ENCODE measurements around the gene GGA1.
A peak's percentile ranks its signal among the peaks of the same experiment; 100 is the strongest.
"Not testable (repeated sequence)": the region's sequence is repeated elsewhere in the genome, so short reads cannot be mapped to it uniquely, and the experiment has no call there.

GGA1 gene

DNA sequence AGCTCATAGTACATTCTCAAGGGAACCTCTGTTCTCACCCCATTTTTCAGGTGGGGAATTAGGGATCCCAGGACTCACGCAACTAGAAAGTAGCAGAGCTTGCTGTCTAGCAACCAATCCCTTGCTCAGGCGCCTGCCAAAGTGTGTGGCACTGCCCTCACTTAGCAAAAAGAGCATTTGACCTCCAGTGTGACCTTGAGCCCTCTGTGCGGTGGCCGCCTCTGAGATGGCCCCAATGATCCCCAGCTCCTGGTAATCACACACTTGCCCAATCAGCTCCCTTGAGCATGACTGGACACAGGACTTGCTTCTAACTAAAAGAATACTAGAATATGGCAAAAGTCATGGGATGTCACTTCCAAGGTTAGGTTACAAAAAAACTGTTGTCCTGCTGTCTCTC lies 26.1 kb upstream of the GGA1 start:
- Histone ChIP-seq H3K9ac (ENCODE audit: insufficient read length) (no peak overlapping the region), H3K27ac (no peak overlapping the region), H3K36me3 (ENCODE audit: insufficient read depth, low read length) (no peaks in the 10 kb centered on the region), H3K9me3 (ENCODE audit: low read depth, low read length) (no peaks in the 10 kb centered on the region), H3K4me3 (no peak overlapping the region)
- TF ChIP-seq EZH2 (IDR thresholded peaks at IDR 0.05), result no peak
- no peak for TF ChIP-seq FOXP2 (optimal IDR thresholded peaks at IDR 0.05; ENCODE audit: control extremely low read depth, extremely low read length, insufficient read depth)
- no peak for TF ChIP-seq POLR2AphosphoS5 (IDR thresholded peaks at IDR 0.05; ENCODE audit: borderline replicate concordance, low read depth, low read length)
- no peak for DNase-seq (ENCODE audit: low read depth, low spot score)

DNA sequence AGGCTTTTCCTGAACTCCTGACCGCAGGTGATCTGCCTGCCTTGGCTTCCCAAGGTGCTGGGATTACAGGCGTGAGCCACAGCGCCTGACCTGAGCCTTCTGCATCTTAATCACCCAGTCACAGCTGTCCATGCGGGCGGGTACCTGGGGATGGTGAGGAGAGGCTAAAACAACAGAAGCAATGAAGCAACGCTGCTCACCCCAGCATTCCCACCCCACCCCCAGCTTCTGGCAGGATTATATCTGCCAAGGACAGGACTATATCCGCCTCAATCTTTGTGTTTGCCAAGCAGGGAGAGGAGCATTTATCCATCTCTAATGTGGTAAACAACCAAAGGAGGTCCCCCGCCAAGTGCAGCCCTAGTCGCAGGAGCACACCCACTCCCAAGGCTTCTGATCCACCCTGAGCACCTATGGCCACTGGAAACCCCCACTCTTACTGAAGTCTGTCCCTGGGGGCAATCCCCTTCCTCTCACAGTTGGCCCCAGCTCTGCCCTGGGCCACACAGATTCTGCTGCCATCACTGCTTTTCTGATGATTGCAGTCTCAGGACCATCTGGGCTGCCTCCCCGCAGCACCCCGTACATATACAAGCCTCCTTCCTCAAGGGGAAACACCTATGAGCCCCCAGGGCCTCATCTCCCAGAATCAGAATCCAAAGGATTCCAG lies 20.0 kb upstream of the GGA1 start:
- Histone ChIP-seq H3K4me3 (no peak overlapping the region), H3K9me3 (ENCODE audit: low read depth, low read length) (no peaks in the 10 kb centered on the region), H3K9ac (ENCODE audit: insufficient read length) (no peak overlapping the region), H3K27ac (no peak overlapping the region), H3K36me3 (ENCODE audit: insufficient read depth, low read length) (no peaks in the 10 kb centered on the region)
- no peak for DNase-seq (ENCODE audit: low read depth, low spot score)
- TF ChIP-seq EZH2 (IDR thresholded peaks at IDR 0.05) (no peak), FOXP2 (optimal IDR thresholded peaks at IDR 0.05; ENCODE audit: control extremely low read depth, extremely low read length, insufficient read depth) (no peak), POLR2AphosphoS5 (IDR thresholded peaks at IDR 0.05; ENCODE audit: borderline replicate concordance, low read depth, low read length) (no peak)

DNA sequence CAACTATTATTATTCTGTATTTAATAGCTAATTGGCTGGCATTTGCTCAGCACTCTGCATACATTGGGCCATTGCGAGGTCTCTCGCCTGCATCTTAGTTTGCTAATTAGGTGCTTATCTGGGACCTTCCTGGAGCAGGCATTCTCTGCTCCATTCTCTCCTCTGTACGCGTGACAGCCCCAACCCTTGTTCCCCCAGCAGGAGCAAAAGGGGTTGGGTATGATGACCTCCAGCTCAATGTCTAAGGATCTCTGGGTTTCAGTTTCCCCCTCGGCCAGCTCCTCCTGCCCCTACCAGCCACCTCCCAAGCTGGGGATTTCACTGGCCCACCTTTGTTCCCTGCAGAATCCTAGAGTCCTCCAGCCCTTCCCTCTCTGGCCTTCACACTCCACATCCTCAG lies 19.0 kb upstream of the GGA1 start:
- no peak for DNase-seq (ENCODE audit: low read depth, low spot score)
- H3K4me3 ChIP-seq, result no peak overlapping the region
- H3K9ac ChIP-seq (ENCODE audit: insufficient read length), result no peak overlapping the region
- H3K36me3 ChIP-seq (ENCODE audit: insufficient read depth, low read length), result no peaks in the 10 kb centered on the region
- no peak overlapping the region for H3K27ac ChIP-seq
- no peak for TF ChIP-seq POLR2AphosphoS5 (IDR thresholded peaks at IDR 0.05; ENCODE audit: borderline replicate concordance, low read depth, low read length)
- TF ChIP-seq FOXP2 (optimal IDR thresholded peaks at IDR 0.05; ENCODE audit: control extremely low read depth, extremely low read length, insufficient read depth), result no peak
- no peak for TF ChIP-seq EZH2 (IDR thresholded peaks at IDR 0.05)
- no peaks in the 10 kb centered on the region for H3K9me3 ChIP-seq (ENCODE audit: low read depth, low read length)

DNA sequence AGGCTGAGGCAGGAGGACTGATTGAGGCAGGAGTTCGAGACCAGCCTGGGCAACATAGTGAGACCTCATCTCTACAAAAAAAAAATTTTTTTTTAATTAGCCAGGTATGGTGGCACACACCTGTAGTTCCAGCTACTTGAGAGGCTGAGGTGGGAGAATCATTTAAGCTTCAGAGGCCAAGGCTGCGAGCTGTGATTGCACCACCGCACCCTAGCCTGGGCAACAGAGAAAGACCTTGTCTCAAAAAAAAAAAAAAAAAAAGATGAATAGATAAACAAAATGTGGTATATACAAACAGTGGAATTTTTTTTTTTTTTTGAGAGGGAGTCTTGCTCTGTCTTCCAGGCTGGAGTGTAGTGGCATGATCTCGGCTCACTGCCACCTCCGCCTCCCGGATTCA lies 17.6 kb upstream of the GGA1 start:
- H3K9me3 ChIP-seq (ENCODE audit: low read depth, low read length); H3K36me3 ChIP-seq (ENCODE audit: insufficient read depth, low read length); H3K4me3 ChIP-seq; DNase-seq (ENCODE audit: low read depth, low spot score); H3K9ac ChIP-seq (ENCODE audit: insufficient read length); H3K27ac ChIP-seq: not testable (repeated sequence)

DNA sequence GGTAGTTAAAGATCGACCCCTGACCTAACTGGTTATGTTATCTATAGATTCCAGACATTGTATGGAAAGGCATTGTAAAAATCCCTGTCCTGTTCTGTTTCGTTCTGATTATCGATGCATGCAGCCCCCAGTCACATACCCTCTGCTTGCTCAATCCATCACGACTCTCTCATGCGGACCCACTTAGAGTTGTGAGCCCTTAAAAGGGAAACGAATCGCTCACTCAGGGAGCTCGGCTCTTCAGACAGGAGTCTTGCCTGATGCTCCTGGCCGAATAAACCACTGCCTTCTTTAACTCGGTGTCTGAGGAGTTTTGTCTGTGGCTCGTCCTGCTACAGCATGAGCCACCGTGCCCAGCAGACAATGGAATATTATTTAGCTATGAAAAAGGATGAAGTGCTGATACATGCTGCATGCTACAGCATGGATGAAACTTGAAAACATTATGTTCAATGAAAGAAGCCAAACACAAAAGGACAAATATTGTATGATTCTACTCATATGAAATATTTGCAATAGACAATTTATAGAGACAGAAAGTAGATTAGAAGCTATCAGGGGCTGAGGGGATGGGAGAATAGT lies 16.7 kb upstream of the GGA1 start:
- no peak overlapping the region for H3K27ac ChIP-seq
- H3K9me3 ChIP-seq (ENCODE audit: low read depth, low read length), result no peaks in the 10 kb centered on the region
- no peak for DNase-seq (ENCODE audit: low read depth, low spot score)
- H3K4me3 ChIP-seq, result peak overlapping the region; percentile 75
- no peak for TF ChIP-seq FOXP2 (optimal IDR thresholded peaks at IDR 0.05; ENCODE audit: control extremely low read depth, extremely low read length, insufficient read depth)
- no peak for TF ChIP-seq POLR2AphosphoS5 (IDR thresholded peaks at IDR 0.05; ENCODE audit: borderline replicate concordance, low read depth, low read length)
- TF ChIP-seq EZH2 (IDR thresholded peaks at IDR 0.05), result no peak
- H3K36me3 ChIP-seq (ENCODE audit: insufficient read depth, low read length), result no peaks in the 10 kb centered on the region
- H3K9ac ChIP-seq (ENCODE audit: insufficient read length), result peak overlapping the region; percentile 50

DNA sequence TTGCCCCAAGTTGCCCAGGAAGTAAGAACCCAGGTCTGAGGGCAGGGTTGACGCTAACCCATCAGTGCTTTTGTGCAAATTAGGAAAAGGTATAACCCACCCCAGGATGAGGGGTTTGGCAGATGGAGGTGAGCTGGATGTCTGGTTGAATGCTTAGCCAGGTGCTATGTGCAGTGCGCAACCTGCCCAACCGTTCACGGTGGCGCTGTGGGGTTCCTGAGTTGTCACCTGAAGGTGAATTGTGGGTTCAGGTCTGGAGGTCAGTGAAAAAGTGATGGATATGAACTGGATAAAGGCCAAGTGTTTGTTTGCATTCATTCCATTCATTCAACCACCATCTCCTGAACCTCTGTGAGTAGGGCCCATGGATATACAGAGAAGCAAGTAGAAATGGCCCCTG lies 14.4 kb upstream of the GGA1 start:
- TF ChIP-seq FOXP2 (optimal IDR thresholded peaks at IDR 0.05; ENCODE audit: control extremely low read depth, extremely low read length, insufficient read depth) (no peak), EZH2 (IDR thresholded peaks at IDR 0.05) (no peak), POLR2AphosphoS5 (IDR thresholded peaks at IDR 0.05; ENCODE audit: borderline replicate concordance, low read depth, low read length) (no peak)
- Histone ChIP-seq H3K27ac (no peak overlapping the region), H3K4me3 (no peak overlapping the region), H3K36me3 (ENCODE audit: insufficient read depth, low read length) (no peaks in the 10 kb centered on the region), H3K9ac (ENCODE audit: insufficient read length) (no peak overlapping the region), H3K9me3 (ENCODE audit: low read depth, low read length) (no peaks in the 10 kb centered on the region)
- no peak for DNase-seq (ENCODE audit: low read depth, low spot score)

DNA sequence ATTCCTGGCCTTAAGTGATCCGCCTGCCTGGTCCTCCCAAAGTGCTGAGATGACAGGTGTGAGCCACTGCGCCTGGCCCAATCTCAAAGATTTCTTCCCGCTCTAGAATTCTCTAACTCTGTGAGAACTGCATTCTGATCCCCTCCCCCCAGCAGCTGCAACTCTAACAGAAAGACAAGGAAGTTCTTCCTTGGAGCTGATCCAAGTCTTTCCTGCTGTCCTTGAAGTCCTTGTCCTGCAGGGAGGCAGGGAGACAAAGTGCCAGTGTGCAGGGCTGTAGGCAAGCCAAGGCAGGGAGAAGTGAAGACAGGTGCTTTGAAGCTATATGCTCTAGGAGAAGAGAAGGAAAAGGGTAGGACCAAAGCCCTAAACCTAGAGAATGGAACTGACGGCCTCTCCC lies 9.5 kb upstream of the GGA1 start:
- TF ChIP-seq EZH2 (IDR thresholded peaks at IDR 0.05) (no peak), POLR2AphosphoS5 (IDR thresholded peaks at IDR 0.05; ENCODE audit: borderline replicate concordance, low read depth, low read length) (no peak), FOXP2 (optimal IDR thresholded peaks at IDR 0.05; ENCODE audit: control extremely low read depth, extremely low read length, insufficient read depth) (no peak)
- Histone ChIP-seq H3K36me3 (ENCODE audit: insufficient read depth, low read length) (no peaks in the 10 kb centered on the region), H3K9ac (ENCODE audit: insufficient read length) (no peak overlapping the region), H3K27ac (no peak overlapping the region), H3K9me3 (ENCODE audit: low read depth, low read length) (no peaks in the 10 kb centered on the region), H3K4me3 (no peak overlapping the region)
- no peak for DNase-seq (ENCODE audit: low read depth, low spot score)

DNA sequence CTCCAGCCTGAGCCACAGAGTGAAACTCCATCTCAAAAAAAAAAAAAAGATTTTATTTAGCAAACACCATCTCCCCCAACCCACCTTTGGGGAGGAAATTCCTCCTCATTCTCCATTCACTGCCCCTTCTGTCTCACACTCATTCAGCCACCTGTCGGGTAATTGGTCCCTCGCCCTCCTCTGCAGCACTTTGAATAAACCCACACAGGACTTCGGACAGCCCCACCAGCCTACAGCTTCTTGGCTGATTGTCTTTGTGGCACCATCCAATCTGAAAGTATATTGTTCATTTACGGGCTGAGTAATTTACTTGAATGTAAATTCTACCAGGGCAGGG lies 7.5 kb upstream of the GGA1 start:
- Histone ChIP-seq H3K9me3 (ENCODE audit: low read depth, low read length) (no peaks in the 10 kb centered on the region), H3K9ac (ENCODE audit: insufficient read length) (no peak overlapping the region), H3K4me3 (no peak overlapping the region), H3K27ac (no peak overlapping the region), H3K36me3 (ENCODE audit: insufficient read depth, low read length) (no peaks in the 10 kb centered on the region)
- no peak for TF ChIP-seq FOXP2 (optimal IDR thresholded peaks at IDR 0.05; ENCODE audit: control extremely low read depth, extremely low read length, insufficient read depth)
- no peak for TF ChIP-seq POLR2AphosphoS5 (IDR thresholded peaks at IDR 0.05; ENCODE audit: borderline replicate concordance, low read depth, low read length)
- no peak for TF ChIP-seq EZH2 (IDR thresholded peaks at IDR 0.05)
- no peak for DNase-seq (ENCODE audit: low read depth, low spot score)
